NCI-H1436 (cell line): ENCODE data around the gene ACTG2.
"Not testable (repeated sequence)": the region's sequence is repeated elsewhere in the genome, so short reads cannot be mapped to it uniquely, and the experiment has no call there.

Experiments
- DNase-seq: peaks from one replicate; lab custom pipeline; 2025; lab: John Stamatoyannopoulos, UW

ACTG2 gene

DNA sequence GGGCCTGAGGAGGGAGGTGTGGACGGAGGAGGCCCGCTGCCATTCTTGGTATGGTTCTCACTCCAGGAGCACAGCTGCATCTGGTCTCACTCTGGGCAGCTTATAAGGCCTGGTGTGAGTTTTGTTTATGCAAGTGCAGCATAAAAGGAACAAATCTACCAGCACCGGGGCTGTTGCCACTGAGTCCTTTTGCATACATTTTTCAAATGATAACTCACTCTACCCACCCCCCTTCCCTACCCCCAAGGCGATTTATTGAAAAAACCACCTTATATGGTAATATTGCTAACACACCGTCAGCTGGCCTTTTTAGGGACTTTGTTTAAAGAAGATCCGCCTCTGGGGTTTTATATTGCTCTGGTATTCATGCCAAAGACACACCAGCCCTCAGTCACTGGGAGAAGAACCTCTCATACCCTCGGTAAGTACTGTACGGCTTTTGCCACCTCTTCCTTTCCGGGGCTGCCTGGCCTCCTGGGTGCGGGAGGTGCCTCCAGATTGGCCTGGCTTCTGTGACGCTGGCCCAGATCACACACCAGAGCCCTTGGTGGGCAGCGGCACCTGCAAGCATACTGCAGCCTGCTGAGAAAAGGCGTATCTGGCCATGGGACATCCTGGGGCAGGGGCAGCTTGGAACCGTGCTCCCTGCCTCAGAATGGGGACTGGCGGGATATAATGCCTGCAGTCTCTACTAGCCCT, at the start of gene ACTG2:
Gene ACTG2 (plus strand): TSS at position 378 of the 699 bp plus-strand sequence. CDS start 8,304 bp downstream, outside the sequence.
- DNase-seq, result no peak

DNA sequence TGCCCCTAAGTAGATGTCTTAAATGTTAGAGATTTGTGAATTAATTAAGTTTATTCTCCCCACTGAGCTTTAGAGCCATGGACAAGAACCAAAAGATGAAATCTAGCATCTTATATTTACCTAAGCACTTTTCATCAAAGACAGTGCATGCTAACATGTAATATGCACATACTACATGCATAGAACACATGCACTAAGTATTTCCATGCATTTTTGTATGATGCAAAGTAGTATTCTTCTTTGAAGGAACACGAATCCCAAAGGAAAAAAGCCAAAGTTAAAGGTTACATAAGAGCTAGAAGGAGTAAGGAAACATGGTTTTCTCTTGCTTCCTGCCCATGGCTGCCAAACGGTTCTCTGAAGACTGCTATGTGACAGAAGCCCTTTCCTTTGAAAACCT, 48.7 kb upstream of the ACTG2 start:
- DNase-seq, result no peak

DNA sequence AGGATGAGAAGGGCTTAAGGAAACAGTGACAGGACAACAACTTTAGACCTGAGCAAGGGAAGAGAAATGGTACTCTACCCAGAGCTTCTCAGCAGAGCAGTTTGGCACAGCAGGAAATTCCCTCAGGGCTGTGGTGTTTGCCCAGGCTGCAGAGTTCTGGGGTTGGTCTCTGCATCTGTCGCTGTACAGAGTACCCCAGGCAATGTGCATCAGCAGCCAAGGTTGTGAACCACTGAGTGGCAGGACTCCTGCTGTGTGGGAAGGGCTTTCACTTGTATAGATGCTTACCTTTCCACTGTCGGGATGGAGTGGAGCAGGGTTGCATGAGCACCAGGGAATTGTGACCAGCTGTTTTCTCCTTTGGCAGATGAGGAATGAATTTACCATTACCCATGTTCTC, 42.8 kb upstream of the ACTG2 start:
- no peak for DNase-seq

DNA sequence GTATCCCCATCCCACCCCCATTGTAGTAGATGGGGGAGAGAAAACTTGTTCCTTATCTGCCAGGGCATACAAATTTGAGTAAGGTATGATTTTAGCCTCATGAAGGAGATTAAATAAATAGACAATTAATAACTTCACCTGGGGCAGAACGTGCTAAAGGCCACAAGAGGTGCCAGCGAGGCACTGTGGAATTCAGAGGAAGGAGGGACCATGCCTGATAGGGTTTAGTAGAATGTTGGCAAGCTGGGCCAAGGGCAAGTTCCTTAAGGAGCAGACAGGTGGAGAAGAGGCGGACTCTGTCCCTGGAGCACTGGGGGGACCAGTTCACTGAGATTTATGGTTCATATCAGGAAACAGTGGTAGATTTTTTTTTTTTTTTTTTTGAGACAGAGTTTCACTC, 41.5 kb upstream of the ACTG2 start:
- DNase-seq, result no peak

DNA sequence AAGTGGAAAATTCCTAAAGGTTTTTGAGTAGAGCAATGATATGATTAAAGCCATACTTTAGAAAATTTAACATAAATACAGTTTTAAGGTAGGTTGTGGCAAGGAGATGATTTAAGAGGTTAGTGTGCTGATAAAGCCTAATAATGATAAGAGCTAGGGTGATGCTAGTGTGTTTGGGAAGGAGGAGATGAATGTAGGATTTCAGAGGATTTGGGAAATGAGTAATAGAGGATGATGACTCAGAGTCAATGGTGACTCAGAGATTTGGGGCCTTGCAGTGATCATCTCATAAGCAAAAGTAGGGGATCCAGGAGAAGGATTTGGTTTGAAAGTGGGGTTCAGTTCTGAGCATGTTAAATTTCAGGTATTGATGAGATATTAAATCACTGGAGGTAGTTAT, 40.8 kb upstream of the ACTG2 start:
- no peak for DNase-seq

DNA sequence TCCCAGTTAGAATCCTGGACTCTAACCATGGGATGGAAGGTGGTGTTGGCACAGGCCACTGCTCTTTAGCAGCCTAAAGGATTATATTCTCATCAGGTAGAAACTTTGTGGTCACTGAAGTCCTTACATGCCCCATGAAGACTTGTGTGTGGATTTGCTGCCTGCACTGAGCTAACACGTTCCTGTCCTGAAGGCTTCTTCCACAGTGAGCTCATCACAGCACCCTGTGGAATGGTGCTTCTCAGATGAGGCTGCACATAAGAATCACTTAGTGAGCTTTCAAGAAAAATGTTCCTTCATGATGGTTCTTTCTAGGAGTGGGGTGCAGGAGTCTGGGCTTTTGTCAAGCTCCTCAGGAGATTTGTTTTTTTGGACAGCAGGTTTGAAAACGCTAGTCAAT, 37.3 kb upstream of the ACTG2 start:
- no peak for DNase-seq

DNA sequence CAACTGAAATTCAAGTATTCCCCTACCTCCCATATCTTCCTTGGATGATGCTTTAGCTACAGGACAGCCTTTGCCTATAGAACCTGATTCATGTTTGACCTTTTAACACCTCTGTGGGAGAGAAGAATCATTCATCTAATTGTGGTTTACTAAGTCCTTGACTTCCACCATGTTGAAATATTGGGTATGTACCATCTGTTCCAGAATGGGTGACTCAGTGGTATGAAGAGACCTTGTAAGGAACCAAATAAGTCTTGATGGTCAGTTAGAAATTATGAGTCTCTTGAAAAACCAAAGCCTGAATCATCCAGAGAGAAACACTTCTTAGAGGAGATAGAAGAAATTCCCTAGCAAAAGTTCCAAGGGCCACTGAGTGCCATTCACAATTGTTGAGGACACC, 36.6 kb upstream of the ACTG2 start:
- DNase-seq, result no peak

DNA sequence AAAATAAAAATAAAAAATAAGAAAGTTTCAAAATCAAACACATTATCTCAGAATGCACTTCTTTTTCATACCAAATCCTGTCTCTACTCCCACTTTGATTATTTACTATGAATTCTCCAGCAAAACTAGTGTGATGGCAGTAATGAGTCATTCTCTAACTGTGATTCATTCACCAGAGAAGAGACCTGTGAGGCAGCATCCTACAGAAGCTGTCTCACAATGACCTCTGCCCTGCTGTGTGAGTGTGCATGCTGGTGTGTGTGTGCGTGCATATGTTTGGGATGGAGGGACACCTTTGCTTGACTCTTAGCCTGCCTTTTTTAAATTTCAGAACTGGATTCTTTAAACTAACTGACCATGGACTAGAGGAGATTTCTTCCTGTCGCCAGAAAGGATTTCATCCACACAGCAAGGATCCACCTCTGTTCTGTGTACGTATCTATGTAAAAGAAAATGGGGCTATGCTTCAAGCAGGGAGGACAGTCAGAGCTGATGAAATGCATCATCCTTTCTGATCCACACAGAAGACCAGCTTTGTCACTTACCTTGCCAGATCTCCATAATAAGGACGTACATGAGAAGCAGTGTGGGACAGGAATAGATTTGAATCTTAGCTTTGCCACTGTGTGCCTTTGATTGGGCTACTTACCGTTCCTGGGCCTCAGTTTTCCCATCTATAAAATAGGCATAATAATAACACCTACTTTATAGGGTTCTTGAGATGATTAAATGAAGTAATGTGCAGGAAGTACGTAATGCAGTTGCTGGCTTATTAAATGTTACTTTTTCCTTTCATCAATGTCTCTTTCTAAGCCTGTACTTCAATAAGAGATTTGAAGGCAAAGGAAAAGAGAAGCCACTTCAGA, 32.9 kb upstream of the ACTG2 start:
- no peak for DNase-seq

DNA sequence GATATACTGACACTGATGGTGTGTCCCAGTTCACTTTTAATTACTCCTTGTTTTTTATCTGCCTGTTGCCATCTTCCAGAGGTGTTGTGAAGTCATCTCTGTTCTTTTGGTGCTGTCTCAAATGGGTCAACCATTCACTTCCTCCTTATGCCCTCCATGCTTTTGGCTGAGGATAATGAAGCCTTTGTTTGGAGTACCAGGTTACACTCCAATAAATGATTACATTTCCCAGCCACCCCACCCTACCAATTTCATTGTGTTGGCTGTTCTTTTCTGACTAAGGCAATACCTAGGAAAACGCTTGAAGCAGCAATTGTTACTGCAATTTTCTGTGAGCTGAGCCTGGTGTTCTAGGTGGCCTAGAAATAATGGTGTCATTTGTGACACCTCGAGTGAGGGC, 29.8 kb upstream of the ACTG2 start:
- DNase-seq, result no peak

DNA sequence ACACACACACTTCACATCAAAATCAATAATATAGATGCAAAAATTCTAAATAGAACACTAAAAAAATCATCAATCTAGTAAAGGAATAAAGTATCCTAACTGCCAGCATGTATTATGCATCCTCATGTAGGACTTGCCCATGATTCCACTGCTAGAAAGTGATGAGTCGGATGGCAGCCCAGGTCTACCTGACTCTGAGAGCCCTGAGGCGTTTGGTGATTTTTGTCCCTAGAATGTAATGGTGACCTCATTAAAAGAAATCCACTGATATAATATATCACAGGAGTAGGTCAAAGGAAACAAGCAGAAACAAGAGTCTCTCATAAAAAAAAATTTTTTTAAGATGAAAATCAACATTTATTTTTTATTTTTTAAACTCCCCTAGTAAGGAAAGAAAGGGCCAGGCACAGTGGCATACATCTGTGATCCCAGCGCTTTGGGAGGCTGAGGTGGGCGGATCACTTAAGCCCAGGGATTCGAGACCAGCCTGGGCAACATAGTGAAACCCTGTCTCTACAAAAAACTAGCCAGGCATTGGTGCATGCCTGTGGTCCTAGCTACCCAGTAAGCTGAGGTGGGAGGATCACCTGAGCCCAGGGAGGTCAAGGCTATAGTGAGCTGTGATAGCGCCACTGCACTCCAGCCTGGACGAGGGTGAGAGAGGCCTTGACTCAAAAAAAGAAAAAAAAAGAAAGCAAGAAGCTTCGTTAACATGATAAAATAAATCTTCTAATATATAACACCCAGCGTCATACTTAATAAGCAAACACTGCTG, 24.4 kb upstream of the ACTG2 start:
- DNase-seq, result no peak

DNA sequence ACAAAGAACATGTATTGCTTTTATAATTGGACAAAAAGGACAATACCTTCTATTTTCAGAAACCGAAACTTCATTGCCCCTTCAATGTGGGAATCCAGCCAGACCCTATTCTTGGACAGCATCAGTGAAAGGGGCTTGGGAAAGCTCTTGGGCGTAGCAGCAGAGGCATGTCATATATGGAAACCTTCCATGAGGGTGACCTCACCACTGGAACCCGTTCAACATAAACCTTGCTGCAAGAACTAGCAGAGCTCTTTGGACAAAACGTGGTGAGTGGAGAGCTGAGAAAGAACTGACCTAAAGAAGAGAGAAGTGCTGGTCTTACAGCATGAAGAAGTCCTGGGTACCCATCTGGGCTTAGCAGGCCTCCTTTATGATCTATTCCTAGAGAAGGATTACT, 22.7 kb upstream of the ACTG2 start:
- DNase-seq, result no peak

DNA sequence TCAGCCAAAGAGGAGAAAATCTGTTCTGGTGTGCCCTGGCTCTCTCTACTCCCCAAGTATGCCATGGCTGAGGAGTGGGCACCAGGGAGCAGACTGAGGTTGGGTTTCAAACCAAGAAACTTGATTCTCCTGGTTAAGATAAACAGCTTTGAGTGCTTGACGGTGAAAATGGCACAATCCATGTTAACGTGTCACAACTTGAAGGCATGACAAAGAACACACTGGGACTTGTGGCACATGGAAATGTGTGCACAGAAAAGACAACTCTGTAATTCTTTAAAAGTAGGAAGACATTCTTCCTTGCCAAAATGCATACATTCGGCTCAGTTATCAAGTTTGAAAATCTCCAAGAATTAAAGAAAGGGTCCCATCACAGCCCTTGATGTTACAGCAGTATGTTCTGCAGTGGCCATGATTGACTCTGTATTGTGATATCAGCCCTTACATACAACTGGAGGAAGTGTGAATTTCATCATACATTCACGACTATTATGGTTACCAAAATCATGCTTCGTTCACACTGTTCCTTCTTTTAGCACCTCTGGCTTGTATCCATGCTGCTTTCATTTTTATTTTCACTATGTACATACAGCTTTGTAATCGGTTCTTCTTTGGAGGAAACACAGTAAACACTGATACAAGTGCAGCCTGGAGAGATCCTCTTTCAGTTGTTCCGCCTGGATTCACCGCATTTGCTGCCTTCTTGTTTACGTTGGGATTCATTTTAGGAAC, 15.6 kb upstream of the ACTG2 start:
- DNase-seq, result no peak

DNA sequence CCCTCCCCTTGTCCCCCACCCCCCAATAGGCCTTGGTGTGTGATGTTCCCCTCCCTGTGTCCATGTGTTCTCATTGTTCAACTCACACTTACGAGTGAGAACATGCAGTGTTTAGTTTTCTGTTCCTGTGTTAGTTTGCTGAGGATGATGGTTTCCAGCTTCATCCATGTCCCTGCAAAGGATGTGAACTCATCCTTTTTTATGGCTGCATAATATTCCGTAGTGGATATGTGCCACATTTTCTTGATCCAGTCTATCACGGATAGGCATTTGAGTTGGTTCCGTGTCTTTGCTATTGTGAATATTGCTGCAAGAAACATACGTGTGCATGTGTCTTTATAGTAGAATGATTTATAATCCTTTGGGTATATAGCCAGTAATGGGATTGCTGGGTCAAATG, 14.8 kb upstream of the ACTG2 start:
- not testable (repeated sequence) for DNase-seq

DNA sequence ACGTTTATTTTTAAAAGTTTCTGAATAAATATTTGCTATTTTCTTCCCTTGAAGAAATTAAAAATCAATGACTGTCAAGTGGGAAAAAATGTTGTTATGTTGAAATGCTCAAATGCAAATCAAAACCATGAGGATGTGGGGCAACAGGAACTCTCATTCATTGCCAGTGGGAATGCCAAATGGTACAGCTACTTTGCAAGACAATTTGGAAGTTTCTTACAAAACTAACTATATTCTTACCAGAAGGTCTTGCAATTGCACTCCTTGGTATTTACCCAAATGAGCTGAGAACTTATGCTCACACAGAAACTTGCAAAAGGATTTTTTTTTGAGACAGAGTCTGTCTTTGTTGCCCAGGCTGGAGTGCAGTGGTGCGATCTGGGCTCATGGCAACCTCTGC, 7.4 kb upstream of the ACTG2 start:
- no peak for DNase-seq

DNA sequence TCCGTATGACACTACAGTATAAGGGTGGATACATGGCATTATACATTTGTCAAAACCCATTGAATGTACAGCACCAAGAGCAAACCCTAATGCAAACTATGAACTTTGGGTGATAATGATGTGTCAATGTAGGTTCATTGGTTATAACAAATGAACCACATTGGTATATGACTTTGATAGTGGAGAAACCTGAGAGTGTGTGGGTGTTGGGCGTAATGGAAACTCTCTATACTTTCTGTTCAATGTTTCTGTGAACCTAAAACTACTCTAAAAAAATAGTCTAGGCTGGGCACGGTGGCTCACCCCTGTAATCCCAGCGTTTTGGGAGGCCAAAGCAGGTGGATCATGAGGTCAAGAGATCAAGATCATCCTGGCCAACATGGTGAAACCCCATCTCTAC, 6.5 kb upstream of the ACTG2 start:
- no peak for DNase-seq

DNA sequence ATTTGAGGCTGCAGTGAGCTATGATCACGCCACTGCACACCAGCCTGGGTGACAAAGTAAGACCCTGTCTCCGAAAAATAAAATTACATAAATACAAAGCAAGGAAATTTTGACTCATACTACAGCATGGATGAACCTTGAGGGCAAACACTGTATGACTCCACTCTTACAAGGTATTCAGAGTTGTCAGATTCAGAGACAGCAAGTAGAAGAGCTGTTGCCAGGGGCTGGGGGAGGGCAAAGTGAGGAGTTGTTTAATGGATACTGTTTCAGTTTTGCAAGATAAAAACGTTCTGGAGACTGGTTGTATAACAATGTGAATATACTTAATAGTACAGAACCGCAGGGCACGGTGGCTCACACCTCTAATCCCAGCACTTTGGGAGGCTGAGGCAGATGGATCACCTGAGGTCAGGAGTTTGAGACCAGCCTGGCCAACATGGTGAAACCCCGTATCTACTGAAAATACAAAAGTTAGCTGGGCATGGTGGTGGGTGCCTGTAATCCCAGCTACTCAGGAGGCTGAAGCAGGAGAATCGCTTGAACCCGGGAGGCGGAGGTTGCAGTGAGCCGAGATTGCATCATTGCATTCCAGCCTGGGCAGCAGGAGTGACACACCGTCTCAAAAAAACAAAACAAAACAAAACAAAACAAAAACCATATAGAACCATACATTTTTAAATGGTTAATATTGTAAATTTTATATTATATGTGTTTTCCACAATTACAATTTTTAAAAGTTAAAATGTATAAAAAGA, 5.0 kb upstream of the ACTG2 start:
- DNase-seq, result not testable (repeated sequence)

DNA sequence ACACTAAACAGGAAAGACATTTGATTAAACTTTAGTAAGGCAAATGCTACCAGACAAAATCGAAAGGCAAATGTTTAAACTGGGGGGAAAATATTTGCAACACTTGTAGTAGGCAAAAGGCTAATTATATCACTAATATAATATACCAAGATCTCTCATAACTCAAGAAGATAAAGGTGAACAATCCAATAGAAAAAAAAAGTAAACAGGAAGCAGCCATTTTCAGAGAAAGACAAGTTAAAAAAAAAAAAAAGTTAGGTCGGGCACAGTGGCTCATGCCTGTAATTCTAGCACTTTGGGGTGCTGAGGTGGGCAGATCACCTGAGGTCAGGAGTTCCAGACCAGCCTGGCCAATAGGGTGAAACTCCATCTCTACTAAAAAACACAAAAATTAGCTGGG, 4.4 kb upstream of the ACTG2 start:
- DNase-seq, result no peak

DNA sequence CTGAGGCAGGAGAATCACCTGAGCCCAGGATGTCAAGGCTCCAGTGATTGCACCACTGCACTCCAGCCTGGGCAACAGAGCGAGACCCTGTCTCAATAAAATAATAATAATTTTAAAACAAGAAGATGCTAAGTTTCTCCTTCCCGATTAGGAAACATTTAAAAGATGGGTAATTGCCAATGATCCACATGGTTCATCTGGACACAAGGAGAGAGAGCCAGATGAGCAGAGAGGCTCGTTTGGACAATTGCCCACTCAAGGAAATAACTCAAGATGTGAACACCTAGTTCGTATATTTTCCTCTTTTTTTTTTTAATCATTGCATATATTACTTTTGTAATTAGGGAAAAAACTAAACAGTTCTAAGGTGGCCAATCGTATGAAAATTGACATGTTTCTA, 3.6 kb upstream of the ACTG2 start:
- no peak for DNase-seq

DNA sequence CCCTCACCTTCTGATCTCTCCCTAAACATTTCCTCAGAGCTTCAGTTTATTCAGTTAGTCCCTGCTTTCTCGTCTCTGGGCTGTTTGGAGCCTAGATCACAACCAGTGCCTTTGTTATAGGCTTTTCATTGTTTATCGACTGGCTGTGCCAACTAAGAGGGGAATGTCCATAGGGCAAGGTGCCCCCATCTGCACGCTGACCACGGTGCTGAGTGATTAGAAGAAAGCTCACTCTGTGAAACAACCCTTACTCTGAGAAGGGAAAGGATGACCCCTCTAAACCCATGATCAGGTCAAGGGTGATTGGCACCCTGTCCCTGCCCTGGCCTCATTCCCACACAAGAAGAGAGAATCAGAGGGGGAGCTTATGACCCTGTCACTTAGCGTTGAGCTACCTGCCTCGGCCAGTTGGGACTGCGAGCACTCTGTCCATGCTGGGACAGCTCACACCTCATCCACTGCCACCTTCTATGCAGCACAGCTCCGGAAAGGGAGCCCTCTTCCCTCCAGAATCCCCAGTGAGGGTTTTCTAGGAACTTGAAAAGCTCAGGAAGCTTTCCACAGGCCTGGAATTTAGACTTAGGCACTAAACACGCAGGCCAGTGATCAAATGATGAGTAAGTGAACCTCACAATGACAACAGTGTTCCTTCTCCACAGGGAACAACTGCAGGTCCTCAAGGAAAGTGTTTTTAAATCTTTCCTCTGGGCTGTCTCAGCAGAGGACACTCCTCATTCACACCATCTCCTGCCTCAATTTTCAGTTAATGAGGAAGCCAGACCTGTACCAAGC, 2.3 kb upstream of the ACTG2 start:
- no peak for DNase-seq

DNA sequence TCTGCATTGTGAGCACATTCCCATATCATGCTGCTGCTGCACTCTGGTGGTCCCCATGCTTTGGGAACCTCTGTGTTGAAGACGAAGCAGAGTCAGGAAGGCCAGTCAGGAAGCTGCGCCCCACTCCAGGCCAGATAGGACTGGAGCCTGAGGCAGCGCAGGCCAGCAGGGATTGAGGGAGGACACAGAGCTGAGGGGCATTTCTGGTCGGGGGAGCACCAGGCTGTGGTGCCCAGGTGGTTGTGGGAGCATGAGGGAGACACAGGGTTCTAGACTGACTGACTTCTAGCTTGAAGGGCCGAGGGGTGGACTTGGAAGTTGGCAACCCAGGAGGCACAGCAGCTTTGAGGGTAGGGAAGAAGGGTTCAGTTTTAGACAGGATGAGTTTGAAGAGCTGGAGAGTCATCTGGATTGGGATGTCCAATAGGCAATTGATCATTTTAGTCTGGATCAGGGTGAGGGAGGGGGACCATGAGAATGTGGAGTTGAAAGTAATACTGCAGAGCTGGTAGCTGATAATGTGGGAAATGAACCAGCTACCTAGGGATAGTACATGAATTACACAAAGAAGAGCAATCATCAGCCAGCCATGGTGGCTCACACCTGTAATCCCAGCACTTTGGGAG, 1.4 kb upstream of the ACTG2 start:
- DNase-seq, result no peak
